IMR-90 (cell line): ENCODE results near the gene IL37. TPM values are rescaled to one million over a fixed set of nuclear protein-coding genes. Genes with fewer than 3 reads are reported as not detected.

ENCODE experiments used
- ATAC-seq: fragments of 200-7000 bp; cut with Tn5 transposase; 2 replicates; pipeline ENCODE4 v1.9.1; 2020; ENCODE audit warnings: low read depth, mild to moderate bottlenecking, moderate library complexity
- BruUV-seq: library from RNA; stranded (reverse); fragments of 400-500 nt; replicated peaks from 2 replicates; lab custom pipeline; 2021; lab: Mats Ljungman, UMichigan
- CTCF ChIA-PET: fragments of 300-600 bp; formaldehyde crosslinking; extraction: SDS; loops from one replicate; lab custom pipeline; 2021; ENCODE audit warnings: antibody characterized with exemption; lab: Yijun Ruan, JAX
- POLR2A ChIA-PET: fragments of 300-600 bp; sonication (Branson Sonifier 250); formaldehyde crosslinking; loops from one replicate; lab custom pipeline; 2022; ENCODE audit warnings: antibody characterized with exemption; ENCODE audit not compliant: unreplicated experiment; lab: Charles Lee
- DNase-seq: peaks from one replicate; pipeline ENCODE4 v3.0.0; 2013
- H2AFZ ChIP-seq: replicated peaks from 2 replicates; pipeline ENCODE3; 2013; ENCODE audit warnings: low read length, mild to moderate bottlenecking; ENCODE audit not compliant: poor library complexity
- H2AK5ac ChIP-seq: 2 replicates; pipeline ENCODE4 v1.6.1; 2013; ENCODE audit warnings: low read depth, low read length, inconsistent platforms
- H2AK9ac ChIP-seq: replicated peaks from 2 replicates; pipeline ENCODE3; 2013; ENCODE audit warnings: mild to moderate bottlenecking, low read depth, low read length, moderate library complexity; ENCODE audit not compliant: poor library complexity
- H2BK120ac ChIP-seq: 2 replicates; pipeline ENCODE4 v1.6.1; 2013; ENCODE audit warnings: low read depth, low read length, inconsistent platforms
- H2BK15ac ChIP-seq: 3 replicates; pipeline ENCODE4 v1.6.1; 2013; ENCODE audit warnings: low read depth, low read length, inconsistent platforms
- H2BK20ac ChIP-seq: 2 replicates; pipeline ENCODE4 v1.6.1; 2013; ENCODE audit warnings: low read depth, mild to moderate bottlenecking, inconsistent platforms, low read length, moderate library complexity
- H2BK5ac ChIP-seq: 2 replicates; pipeline ENCODE4 v1.6.1; 2013; ENCODE audit warnings: mild to moderate bottlenecking, low read depth, low read length, inconsistent platforms; ENCODE audit not compliant: poor library complexity, severe bottlenecking
- H3K14ac ChIP-seq: replicated peaks from 2 replicates; pipeline ENCODE4 v1.6.1; 2013; ENCODE audit warnings: low read depth, low read length, inconsistent platforms
- H3K18ac ChIP-seq: 2 replicates; pipeline ENCODE4 v1.6.1; 2013; ENCODE audit warnings: low read depth, low read length, control low read depth
- H3K23ac ChIP-seq: 2 replicates; pipeline ENCODE4 v1.6.1; 2013; ENCODE audit warnings: low read depth, low read length, inconsistent platforms
- H3K27ac ChIP-seq: 2 replicates; pipeline ENCODE4 v1.5.1; 2013; ENCODE audit warnings: mild to moderate bottlenecking, control low read depth, low read length; ENCODE audit not compliant: insufficient read depth
- H3K27me3 ChIP-seq: 2 replicates; pipeline ENCODE4 v1.6.1; 2013; ENCODE audit warnings: low read length; ENCODE audit not compliant: control insufficient read depth, insufficient read depth
- H3K36me3 ChIP-seq: 2 replicates; pipeline ENCODE4 v1.6.1; 2013; ENCODE audit warnings: low read length, mixed read lengths; ENCODE audit not compliant: control insufficient read depth, insufficient read depth
- H3K4ac ChIP-seq: 2 replicates; pipeline ENCODE4 v1.6.1; 2013; ENCODE audit warnings: low read depth, low read length, inconsistent platforms
- H3K4me1 ChIP-seq: 2 replicates; pipeline ENCODE4 v1.6.1; 2013; ENCODE audit warnings: low read length, mixed read lengths; ENCODE audit not compliant: control insufficient read depth, insufficient read depth
- H3K4me2 ChIP-seq: 2 replicates; pipeline ENCODE4 v1.6.1; 2013; ENCODE audit warnings: low read depth, mild to moderate bottlenecking, control low read depth, low read length, moderate library complexity
- H3K4me3 ChIP-seq: 2 replicates; pipeline ENCODE4 v1.5.1; 2013; ENCODE audit warnings: low read depth, mild to moderate bottlenecking, control low read depth, low read length, moderate library complexity; ENCODE audit not compliant: insufficient read depth
- H3K56ac ChIP-seq: 2 replicates; pipeline ENCODE4 v1.6.1; 2013; ENCODE audit warnings: low read length, inconsistent platforms; ENCODE audit not compliant: insufficient read depth; ENCODE audit errors: extremely low read depth
- H3K79me1 ChIP-seq, 2 experiments: 2 replicates each; pipeline ENCODE4 v1.6.1; 2013; ENCODE audit warnings: low read length in 2 of 2, inconsistent platforms in 1 of 2, low read depth in 1 of 2
- H3K9ac ChIP-seq: 2 replicates; pipeline ENCODE4 v1.6.1; 2013; ENCODE audit warnings: low read depth, low read length, control low read depth
- H3K9me1 ChIP-seq: 2 replicates; pipeline ENCODE4 v1.6.1; 2013; ENCODE audit warnings: low read length, inconsistent platforms; ENCODE audit not compliant: insufficient read depth
- H3K9me3 ChIP-seq: 2 replicates; pipeline ENCODE4 v1.6.1; 2013; ENCODE audit warnings: low read length; ENCODE audit not compliant: control insufficient read depth, insufficient read depth
- H4K20me1 ChIP-seq: 2 replicates; pipeline ENCODE4 v1.6.1; 2013; ENCODE audit warnings: low read length, inconsistent platforms; ENCODE audit not compliant: insufficient read depth
- H4K5ac ChIP-seq: 2 replicates; pipeline ENCODE4 v1.6.1; 2013; ENCODE audit warnings: mild to moderate bottlenecking, low read depth, low read length, control low read depth
- H4K8ac ChIP-seq, 2 experiments: 2 replicates each; pipeline ENCODE4 v1.6.1; 2013; ENCODE audit warnings: low read depth in 2 of 2, low read length in 2 of 2, control low read depth in 1 of 2, inconsistent platforms in 1 of 2
- H4K91ac ChIP-seq: 2 replicates; pipeline ENCODE4 v1.6.1; 2013; ENCODE audit warnings: low read depth, low read length, inconsistent platforms; ENCODE audit not compliant: insufficient read depth
- CEBPB ChIP-seq: IDR thresholded peaks from 2 replicates; pipeline ENCODE4 v1.6.1; 2012; ENCODE audit warnings: low read depth, low read length, improper control_type of control experiment
- RCOR1 ChIP-seq: IDR thresholded peaks from 2 replicates; pipeline ENCODE4 v1.6.1; 2012; ENCODE audit warnings: mild to moderate bottlenecking, low read length, improper control_type of control experiment; ENCODE audit not compliant: insufficient replicate concordance
- RFX5 ChIP-seq: IDR thresholded peaks from 2 replicates; pipeline ENCODE4 v1.8.0; 2012; ENCODE audit warnings: low read depth, mild to moderate bottlenecking, low read length, moderate library complexity
- whole genome bisulfite sequencing, 2 experiments: methylation state at CpG; one replicate each; pipeline versions ENCODE4 v1.1.5 to v1.1.7; 2013; ENCODE audit warnings: missing lambda C conversion rate in 2 of 2; ENCODE audit not compliant: insufficient read length in 1 of 2; ENCODE audit errors: extremely low coverage in 2 of 2; 5-methylcytosine and 5-hydroxymethylcytosine counted together
- dilution Hi-C: fragments of 300-500 bp; cut with HindIII; formaldehyde crosslinking; loops from one replicate; pipeline ENCODE4 v1.14.3; 2018; ENCODE audit warnings: low sequenced_read_pairs; ENCODE audit not compliant: unreplicated experiment
- in situ Hi-C: fragments of 300-500 bp; cut with MboI; formaldehyde crosslinking; loops from 3 replicates; pipeline ENCODE4 v1.14.3; 2019; ENCODE audit warnings: low sequenced_read_pairs, inconsistent platforms, mixed read lengths
- intact Hi-C: fragments of 100-400 bp; cut with micrococcal nuclease; formaldehyde crosslinking; loops from 2 replicates; pipeline ENCODE4 v1.10.0; 2022
- polyA plus RNA-seq, 3 experiments: library from polyadenylated mRNA; depleted of rRNA; stranded (reverse); fragments of >200 nt; gene quantifications; 2 replicates each; pipeline ENCODE4 v1.2.3, GENCODE V29; 2012; ENCODE audit warnings: low replicate concordance in 1 of 3
- total RNA-seq: library from RNA; depleted of rRNA; stranded (reverse); fragments of >200 nt; gene quantifications from 2 replicates; pipeline ENCODE4 v1.2.3, GENCODE V29; 2012
- TF ChIP-seq, protein P1 (sequence below): fragments of 150-350 bp; IDR thresholded peaks from 2 replicates; pipeline ENCODE4 v1.6.1; 2017; ENCODE audit warnings: mild to moderate bottlenecking, antibody characterized with exemption, low read length, low read depth
- TF ChIP-seq, protein P2 (sequence below): conservative IDR thresholded peaks from 2 replicates; pipeline ENCODE4 v1.5.1; 2012; ENCODE audit warnings: mild to moderate bottlenecking, low read depth, low read length, improper control_type of control experiment

IL37 gene
- total and polyA plus RNA-seq, 2 of the 4 experiments (the other 2 are of a cell fraction): 0.15 TPM; not detected in 1

DNA sequence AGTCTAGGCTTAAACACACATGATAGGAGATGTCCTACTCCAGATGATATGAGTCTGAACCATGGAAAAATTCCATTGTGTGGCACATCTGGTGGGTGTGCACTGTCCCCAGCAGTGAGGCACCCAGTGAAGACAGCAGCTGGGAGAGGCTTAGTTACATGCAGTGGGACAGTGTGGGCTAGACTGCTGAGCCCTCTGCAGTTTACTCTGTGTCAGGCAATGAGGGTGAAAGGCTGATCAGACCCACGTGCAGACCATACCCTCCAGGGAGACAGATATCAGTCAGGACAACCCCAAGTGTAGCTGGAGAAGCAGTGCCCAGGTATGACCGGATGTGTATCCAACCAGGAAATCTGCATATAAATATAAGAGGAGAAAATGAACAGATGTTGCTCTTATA is 13.4 kb downstream of the IL37 start:
- CTCF ChIA-PET: no interaction called here
- intact Hi-C loops (no loop called here), dilution Hi-C loops (no loop called here), in situ Hi-C loops (no loop called here)
- H3K9me3 ChIP-seq: peaks cover 5% of the 10 kb centered on the region; the same call in 1 of the 2 replicates
- no peak overlapping the region for H3K9ac ChIP-seq
- no peaks in the 10 kb centered on the region for H3K4me1 ChIP-seq
- H2AFZ ChIP-seq: no peak overlapping the region
- peaks cover 9% of the 10 kb centered on the region for H3K27me3 ChIP-seq
- no peak overlapping the region for H4K5ac ChIP-seq
- no peak overlapping the region for H3K56ac ChIP-seq
- H3K18ac ChIP-seq: no peak overlapping the region
- WGBS, 2 experiments: no CpG with 5 or more reads among the region's 2 CpGs
- no peak overlapping the region for H2BK15ac ChIP-seq
- no peaks in the 10 kb centered on the region for H3K9me1 ChIP-seq
- no peaks in the 10 kb centered on the region for H4K20me1 ChIP-seq
- no peak for ATAC-seq
- no peak overlapping the region for H3K23ac ChIP-seq
- H2AK9ac ChIP-seq: no peak overlapping the region
- H4K8ac ChIP-seq: no peak overlapping the region
- H2AK5ac ChIP-seq: no peak overlapping the region
- BruUV-seq: no TSS peak
- H2BK120ac ChIP-seq: no peak overlapping the region
- H3K79me1 ChIP-seq: no peaks in the 10 kb centered on the region
- no peak overlapping the region for H2BK20ac ChIP-seq
- no peak for DNase-seq
- no peak overlapping the region for H4K91ac ChIP-seq
- no peak overlapping the region for H3K14ac ChIP-seq
- H3K4ac ChIP-seq: no peak overlapping the region
- no peak overlapping the region for H3K4me3 ChIP-seq
- TF ChIP-seq RCOR1 (no peak), CEBPB (no peak), RFX5 (no peak)
- TF ChIP-seq, protein P1, sequence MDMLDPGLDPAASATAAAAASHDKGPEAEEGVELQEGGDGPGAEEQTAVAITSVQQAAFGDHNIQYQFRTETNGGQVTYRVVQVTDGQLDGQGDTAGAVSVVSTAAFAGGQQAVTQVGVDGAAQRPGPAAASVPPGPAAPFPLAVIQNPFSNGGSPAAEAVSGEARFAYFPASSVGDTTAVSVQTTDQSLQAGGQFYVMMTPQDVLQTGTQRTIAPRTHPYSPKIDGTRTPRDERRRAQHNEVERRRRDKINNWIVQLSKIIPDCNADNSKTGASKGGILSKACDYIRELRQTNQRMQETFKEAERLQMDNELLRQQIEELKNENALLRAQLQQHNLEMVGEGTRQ: no peak
- TF ChIP-seq, protein P2, sequence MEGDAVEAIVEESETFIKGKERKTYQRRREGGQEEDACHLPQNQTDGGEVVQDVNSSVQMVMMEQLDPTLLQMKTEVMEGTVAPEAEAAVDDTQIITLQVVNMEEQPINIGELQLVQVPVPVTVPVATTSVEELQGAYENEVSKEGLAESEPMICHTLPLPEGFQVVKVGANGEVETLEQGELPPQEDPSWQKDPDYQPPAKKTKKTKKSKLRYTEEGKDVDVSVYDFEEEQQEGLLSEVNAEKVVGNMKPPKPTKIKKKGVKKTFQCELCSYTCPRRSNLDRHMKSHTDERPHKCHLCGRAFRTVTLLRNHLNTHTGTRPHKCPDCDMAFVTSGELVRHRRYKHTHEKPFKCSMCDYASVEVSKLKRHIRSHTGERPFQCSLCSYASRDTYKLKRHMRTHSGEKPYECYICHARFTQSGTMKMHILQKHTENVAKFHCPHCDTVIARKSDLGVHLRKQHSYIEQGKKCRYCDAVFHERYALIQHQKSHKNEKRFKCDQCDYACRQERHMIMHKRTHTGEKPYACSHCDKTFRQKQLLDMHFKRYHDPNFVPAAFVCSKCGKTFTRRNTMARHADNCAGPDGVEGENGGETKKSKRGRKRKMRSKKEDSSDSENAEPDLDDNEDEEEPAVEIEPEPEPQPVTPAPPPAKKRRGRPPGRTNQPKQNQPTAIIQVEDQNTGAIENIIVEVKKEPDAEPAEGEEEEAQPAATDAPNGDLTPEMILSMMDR: no peak
- no peak overlapping the region for H3K27ac ChIP-seq
- H3K4me2 ChIP-seq: no peak overlapping the region
- POLR2A ChIA-PET: no interaction called here
- H2BK5ac ChIP-seq: no peak overlapping the region
- H3K36me3 ChIP-seq: no peaks in the 10 kb centered on the region
